Mucosa of descending colon (tissue), 3 donors: Measurements from ENCODE around the gene STAT5B. TPM values are rescaled to one million over a fixed set of nuclear protein-coding genes. Genes with fewer than 3 reads are reported as not detected.
A peak's percentile ranks its signal among the peaks of the same experiment; 100 is the strongest.

Experiments used
- ATAC-seq: fragments of 200-7000 bp; cut with Tn5 transposase; one replicate; pipeline ENCODE4 v1.9.1; 2020; ENCODE audit warnings: mild to moderate bottlenecking, moderate library complexity
- DNase-seq, 3 donors: peaks; one replicate each; pipeline ENCODE4 v3.0.0-alpha.2; 2020
- H3K36me3 ChIP-seq: fragments of 200-600 bp; one replicate; pipeline ENCODE4 v1.8.0; 2021; ENCODE audit warnings: low read depth, mild to moderate bottlenecking
- H3K4me1 ChIP-seq: fragments of 200-600 bp; one replicate; pipeline ENCODE4 v1.8.0; 2021; ENCODE audit warnings: low read depth, mild to moderate bottlenecking
- H3K4me3 ChIP-seq: fragments of 200-600 bp; one replicate; pipeline ENCODE4 v1.8.0; 2021; ENCODE audit warnings: mild to moderate bottlenecking
- H3K9me3 ChIP-seq: fragments of 200-600 bp; one replicate; pipeline ENCODE4 v1.8.0; 2021; ENCODE audit warnings: mild to moderate bottlenecking
- intact Hi-C, 2 donors: fragments of 100-400 bp; cut with DNase I in 1 of 2; cut with micrococcal nuclease in 1 of 2; formaldehyde crosslinking; loops; one replicate each; pipeline versions ENCODE4 v1.11.0 to v1.11.1; 2022; cut with DNase I, micrococcal nuclease
- total RNA-seq, 3 donors: library from RNA; stranded (reverse); fragmentation: NEBNext Ultra II Directional in 2 of 3; extraction: Animal tissue kit (Norgen Biotek cat#: 25700) in 2 of 3; gene quantifications; one replicate each; pipeline versions ENCODE4 v1.2.1 to v1.2.4, GENCODE V29; 2021 to 2023
- TF ChIP-seq, protein P1 (sequence below): fragments of 200-600 bp; IDR thresholded peaks from one replicate; pipeline ENCODE4 v1.8.0; 2022; ENCODE audit warnings: antibody characterized with exemption, mild to moderate bottlenecking
- donor health status: DM: no; HTN: no; CAD: no; lungs with moderate emphysema.
- donor health status: DM: no; HTN: no; CAD: no.
- donor health status: DM: no; HTN: yes; CAD: no.

Gene STAT5B
- total RNA-seq, 3 donors from 2014 or later, result 30.1 to 93.0 (median 32.2) TPM

DNA sequence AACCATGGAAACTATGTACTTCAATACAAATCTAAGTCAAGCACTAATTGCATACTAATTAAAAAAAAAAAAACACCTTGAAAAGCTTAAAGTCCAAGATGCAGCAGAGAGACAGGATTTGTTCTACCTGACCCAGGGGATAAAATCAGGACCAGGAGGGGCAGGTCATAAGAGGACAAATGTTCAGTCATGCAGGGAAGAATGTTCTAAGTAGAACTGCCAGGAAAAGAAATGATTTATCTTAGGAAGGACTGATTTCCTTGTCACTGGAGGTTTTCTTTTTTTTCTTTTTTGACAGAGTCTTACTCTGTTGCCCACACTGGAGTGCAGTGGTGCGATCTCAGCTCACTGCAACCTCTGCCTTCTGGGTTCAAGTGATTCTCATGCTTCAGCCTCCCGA is 72.8 kb downstream of the STAT5B start:
- DNase-seq (no peak), ATAC-seq (no peak)
- Histone ChIP-seq H3K4me1 (peaks cover 7% of the 10 kb centered on the region), H3K4me3 (no peak overlapping the region), H3K9me3 (no peaks in the 10 kb centered on the region), H3K36me3 (no peaks in the 10 kb centered on the region)
- TF ChIP-seq, protein P1, sequence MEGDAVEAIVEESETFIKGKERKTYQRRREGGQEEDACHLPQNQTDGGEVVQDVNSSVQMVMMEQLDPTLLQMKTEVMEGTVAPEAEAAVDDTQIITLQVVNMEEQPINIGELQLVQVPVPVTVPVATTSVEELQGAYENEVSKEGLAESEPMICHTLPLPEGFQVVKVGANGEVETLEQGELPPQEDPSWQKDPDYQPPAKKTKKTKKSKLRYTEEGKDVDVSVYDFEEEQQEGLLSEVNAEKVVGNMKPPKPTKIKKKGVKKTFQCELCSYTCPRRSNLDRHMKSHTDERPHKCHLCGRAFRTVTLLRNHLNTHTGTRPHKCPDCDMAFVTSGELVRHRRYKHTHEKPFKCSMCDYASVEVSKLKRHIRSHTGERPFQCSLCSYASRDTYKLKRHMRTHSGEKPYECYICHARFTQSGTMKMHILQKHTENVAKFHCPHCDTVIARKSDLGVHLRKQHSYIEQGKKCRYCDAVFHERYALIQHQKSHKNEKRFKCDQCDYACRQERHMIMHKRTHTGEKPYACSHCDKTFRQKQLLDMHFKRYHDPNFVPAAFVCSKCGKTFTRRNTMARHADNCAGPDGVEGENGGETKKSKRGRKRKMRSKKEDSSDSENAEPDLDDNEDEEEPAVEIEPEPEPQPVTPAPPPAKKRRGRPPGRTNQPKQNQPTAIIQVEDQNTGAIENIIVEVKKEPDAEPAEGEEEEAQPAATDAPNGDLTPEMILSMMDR, result no peak
- intact Hi-C loops, result no loop called here

DNA sequence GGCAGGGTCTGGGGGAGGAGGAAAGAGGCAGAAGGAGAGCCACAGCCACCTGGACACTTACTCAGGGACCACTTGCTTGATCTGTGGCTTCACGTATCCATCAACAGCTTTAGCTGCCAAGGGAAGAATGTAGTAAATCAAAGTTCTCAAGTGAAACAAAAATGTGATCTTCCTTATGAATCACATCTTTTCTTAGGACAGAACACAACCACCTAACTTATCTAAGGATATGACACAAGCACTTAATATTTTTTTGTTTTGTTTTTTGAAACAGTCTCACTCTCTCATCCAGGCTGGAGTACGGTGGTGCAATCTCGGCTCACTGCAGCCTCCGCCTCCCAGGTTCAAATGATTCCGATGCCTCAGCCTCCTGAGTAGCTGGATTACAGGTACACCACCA is 73.5 kb downstream of the STAT5B start:
- TF ChIP-seq, protein P1, result no peak
- H3K9me3 ChIP-seq, result no peaks in the 10 kb centered on the region
- DNase-seq (no peak), ATAC-seq (no peak)
- H3K36me3 ChIP-seq, result no peaks in the 10 kb centered on the region
- intact Hi-C loops, result no loop called here
- H3K4me3 ChIP-seq, result no peak overlapping the region
- peaks cover 7% of the 10 kb centered on the region for H3K4me1 ChIP-seq

DNA sequence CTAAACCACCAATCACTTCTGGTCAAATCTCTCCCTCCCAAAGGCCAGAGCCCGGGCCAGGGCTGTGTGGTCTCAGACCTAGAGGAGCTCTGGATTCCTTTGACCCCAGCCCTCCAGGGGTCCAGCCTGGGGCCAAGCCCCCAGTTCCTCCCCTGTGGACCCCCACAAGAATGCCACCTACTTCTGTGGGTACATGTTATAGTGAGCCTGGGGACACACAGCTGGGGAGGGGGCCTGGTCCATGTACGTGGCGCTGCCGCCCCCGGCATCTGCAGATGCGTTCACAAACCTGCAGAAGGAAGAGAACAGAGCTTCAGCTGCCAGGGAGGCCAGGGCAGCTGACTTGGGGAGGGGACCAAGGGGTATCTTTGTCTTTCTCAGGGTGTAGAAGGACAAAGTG is 74.0 kb downstream of the STAT5B start:
- ATAC-seq, result no peak
- no peaks in the 10 kb centered on the region for H3K36me3 ChIP-seq
- intact Hi-C loops, result no loop called here

DNA sequence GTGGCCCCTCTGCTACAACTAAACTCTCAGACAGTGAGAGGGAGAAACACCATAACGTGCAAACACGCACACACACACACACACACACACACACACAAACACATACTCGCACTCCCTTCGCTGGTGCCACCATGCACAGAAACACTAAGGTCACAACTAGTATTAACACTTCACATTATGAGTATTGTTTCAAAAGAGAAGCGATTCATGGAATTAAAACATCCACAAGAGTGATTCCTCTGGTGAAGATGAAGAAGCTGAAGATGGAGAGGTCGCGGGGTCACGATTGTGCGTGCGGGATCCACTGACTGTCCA is 74.8 kb downstream of the STAT5B start:
- DNase-seq, result no peak
- Histone ChIP-seq H3K4me1 (peaks cover 7% of the 10 kb centered on the region), H3K9me3 (no peaks in the 10 kb centered on the region), H3K36me3 (no peaks in the 10 kb centered on the region), H3K4me3 (no peak overlapping the region)
- no peak for ATAC-seq
- intact Hi-C loops, result no loop called here
- TF ChIP-seq, protein P1, result no peak

More for the DNA sequence above, 74.0 kb downstream of the STAT5B start:
- TF ChIP-seq, protein P1, result no peak
- no peak overlapping the region for H3K4me3 ChIP-seq
- H3K9me3 ChIP-seq, result no peaks in the 10 kb centered on the region
- no peak for DNase-seq
- H3K4me1 ChIP-seq, result peaks cover 7% of the 10 kb centered on the region

DNA sequence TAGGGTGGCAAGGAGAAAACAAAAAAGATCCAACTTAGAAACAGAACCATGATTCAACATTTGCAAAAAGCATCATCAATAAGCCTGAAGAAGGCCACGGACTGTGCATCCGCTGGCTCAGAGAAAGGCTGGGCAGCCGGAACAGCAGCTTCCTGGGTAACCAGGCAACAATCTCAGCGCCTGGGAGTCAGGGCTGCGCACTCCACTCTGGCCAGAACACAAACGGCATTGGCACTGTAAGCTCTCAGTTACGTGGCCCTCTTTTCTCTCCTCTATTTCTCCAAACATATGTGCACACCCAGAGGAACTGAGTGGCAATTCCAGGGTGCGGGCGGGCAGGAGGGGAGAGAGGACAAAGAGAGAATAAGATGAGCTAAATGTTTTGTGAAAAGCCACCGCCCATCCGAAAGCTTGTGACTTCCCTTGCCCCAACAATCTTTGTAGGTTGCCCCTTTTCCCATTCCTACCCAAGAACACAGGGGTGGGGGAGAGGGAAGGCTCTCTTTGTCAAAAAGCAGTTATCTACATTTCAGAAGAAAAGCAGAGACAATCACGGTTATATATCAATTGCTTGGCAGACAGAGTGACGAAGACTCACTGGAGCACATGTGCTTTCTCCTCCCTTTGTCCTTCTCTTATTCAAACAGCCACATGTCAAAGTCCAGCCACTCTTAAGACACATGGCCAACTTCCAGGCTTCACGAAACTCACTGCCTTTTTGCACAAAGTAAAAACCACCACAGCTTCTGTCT is 75.3 kb downstream of the STAT5B start:
- TF ChIP-seq, protein P1, result no peak
- Histone ChIP-seq H3K4me1 (peaks cover 7% of the 10 kb centered on the region), H3K4me3 (no peak overlapping the region), H3K9me3 (no peaks in the 10 kb centered on the region), H3K36me3 (no peaks in the 10 kb centered on the region)
- ATAC-seq (peak; percentile 91), DNase-seq (peak in 2 of 3 donors; percentile 61 to 63)
- intact Hi-C loops, result no loop called here
